GM23338 (cell line): ENCODE results near the gene PLEKHG4B. TPM values are rescaled to one million over a fixed set of nuclear protein-coding genes. Genes with fewer than 3 reads are reported as not detected.
A peak's percentile ranks its signal among the peaks of the same experiment; 100 is the strongest.

ENCODE experiments used
- ATAC-seq: fragments of 200-7000 bp; cut with Tn5 transposase; 3 replicates; pipeline ENCODE4 v1.9.1; 2020
- DNase-seq: peaks from one replicate; pipeline ENCODE4 v3.0.0-alpha.2; 2015; ENCODE audit warnings: low spot score
- H2AFZ ChIP-seq: fragments of 200-600 bp; sonication (generic); 2 replicates; pipeline ENCODE4 v1.8.0; 2016; ENCODE audit warnings: antibody characterized with exemption, mild to moderate bottlenecking, moderate library complexity
- H3F3A ChIP-seq: fragments of 200-600 bp; sonication (generic); replicated peaks from 2 replicates; pipeline ENCODE4 v1.8.0; 2017; ENCODE audit warnings: antibody characterized with exemption, mixed run types, low read depth
- H3K27ac ChIP-seq: fragments of 200-600 bp; sonication (generic); 2 replicates; pipeline ENCODE4 v1.6.1; 2016; ENCODE audit warnings: low read depth
- H3K27me3 ChIP-seq: fragments of 200-600 bp; sonication (generic); 2 replicates; pipeline ENCODE4 v1.8.0; 2016; ENCODE audit warnings: mild to moderate bottlenecking, mixed run types, moderate library complexity; ENCODE audit not compliant: insufficient read depth
- H3K36me3 ChIP-seq: fragments of 200-600 bp; sonication (generic); 2 replicates; pipeline ENCODE4 v1.8.0; 2016; ENCODE audit warnings: mild to moderate bottlenecking; ENCODE audit not compliant: insufficient read depth
- H3K4me1 ChIP-seq: fragments of 200-600 bp; sonication (generic); 2 replicates; pipeline ENCODE4 v1.8.0; 2016; ENCODE audit warnings: mild to moderate bottlenecking, moderate library complexity; ENCODE audit not compliant: insufficient read depth
- H3K4me2 ChIP-seq: fragments of 200-600 bp; sonication (generic); 2 replicates; pipeline ENCODE4 v1.7.1; 2017; ENCODE audit warnings: mixed run types
- H3K4me3 ChIP-seq: fragments of 200-600 bp; sonication (generic); 2 replicates; pipeline ENCODE4 v1.6.1; 2016; ENCODE audit warnings: mixed run types
- H3K79me2 ChIP-seq: fragments of 200-600 bp; sonication (generic); replicated peaks from 2 replicates; pipeline ENCODE4 v1.8.0; 2017; ENCODE audit warnings: mild to moderate bottlenecking; ENCODE audit not compliant: insufficient read depth
- H3K9me2 ChIP-seq: fragments of 200-600 bp; sonication (generic); 2 replicates; pipeline ENCODE4 v1.8.0; 2017; ENCODE audit not compliant: insufficient read depth
- H4K20me1 ChIP-seq: fragments of 200-600 bp; sonication (generic); replicated peaks from 2 replicates; pipeline ENCODE4 v1.8.0; 2017; ENCODE audit warnings: mild to moderate bottlenecking; ENCODE audit not compliant: insufficient read depth
- H3K27ac Mint-ChIP-seq: 2 replicates; pipeline ENCODE4 v1.8.0; 2020; ENCODE audit warnings: inconsistent platforms, mild to moderate bottlenecking, moderate library complexity, mixed read lengths
- H3K27me3 Mint-ChIP-seq: 3 replicates; pipeline ENCODE4 v1.8.0; 2022; ENCODE audit warnings: low read depth, mild to moderate bottlenecking, moderate library complexity, mixed read lengths, inconsistent platforms; ENCODE audit not compliant: insufficient read depth, poor library complexity
- H3K36me3 Mint-ChIP-seq: 3 replicates; pipeline ENCODE4 v1.8.0; 2021; ENCODE audit warnings: low read depth, mild to moderate bottlenecking, inconsistent platforms, moderate library complexity, mixed read lengths
- H3K4me1 Mint-ChIP-seq: 3 replicates; pipeline ENCODE4 v1.8.0; 2020; ENCODE audit warnings: mild to moderate bottlenecking, inconsistent platforms, mixed read lengths
- H3K4me3 Mint-ChIP-seq: 3 replicates; pipeline ENCODE4 v1.8.0; 2021; ENCODE audit warnings: moderate library complexity, mild to moderate bottlenecking, inconsistent platforms, mixed read lengths
- H3K9me3 Mint-ChIP-seq: 3 replicates; pipeline ENCODE4 v1.8.0; 2020; ENCODE audit warnings: moderate library complexity, mild to moderate bottlenecking, inconsistent platforms, mixed read lengths
- EZH2 ChIP-seq: fragments of 200-600 bp; sonication (generic); IDR thresholded peaks from one replicate; pipeline ENCODE4 v1.8.0; 2017; ENCODE audit warnings: antibody characterized with exemption, mild to moderate bottlenecking, low read depth; ENCODE audit not compliant: unreplicated experiment
- JUNB ChIP-seq: IDR thresholded peaks from one replicate; pipeline ENCODE4 v1.6.1; 2016; ENCODE audit warnings: antibody characterized with exemption; ENCODE audit not compliant: unreplicated experiment
- NANOG ChIP-seq: IDR thresholded peaks from 2 replicates; pipeline ENCODE4 v1.6.1; 2016; ENCODE audit warnings: antibody characterized with exemption, borderline replicate concordance
- POLR2AphosphoS5 ChIP-seq: IDR thresholded peaks from 2 replicates; pipeline ENCODE4 v1.6.1; 2016; ENCODE audit warnings: antibody characterized with exemption, low read depth
- REST ChIP-seq: IDR thresholded peaks from one replicate; pipeline ENCODE4 v1.6.1; 2018; ENCODE audit warnings: antibody characterized with exemption; ENCODE audit not compliant: unreplicated experiment
- STAT1 ChIP-seq: IDR thresholded peaks from one replicate; pipeline ENCODE4 v1.6.1; 2016; ENCODE audit warnings: antibody characterized with exemption; ENCODE audit not compliant: unreplicated experiment
- ZNF462 ChIP-seq: fragments of 250-450 bp; sonication (Bioruptor Pico); IDR thresholded peaks from 2 replicates; pipeline ENCODE4 v1.5.0; 2020; ENCODE audit warnings: mild to moderate bottlenecking, moderate library complexity
- long read RNA-seq: library from polyadenylated mRNA; unstranded; transcript quantifications from one replicate; pipeline ENCODE4 v2.0.0, GENCODE V29; 2020; ENCODE audit not compliant: unreplicated experiment
- polyA plus RNA-seq: library from polyadenylated mRNA; unstranded; fragments of >200 nt; fragmentation: Nextera tagmentation; extraction: Ambion mirVana; gene quantifications from 2 replicates; pipeline ENCODE4 v1.2.1, GENCODE V29; 2016
- total RNA-seq: library from RNA; depleted of rRNA; stranded (reverse); fragments of >200 nt; shearing (Covaris generic); gene quantifications from 2 replicates; pipeline ENCODE4 v1.2.3, GENCODE V29; 2014; rRNA removed

PLEKHG4B gene
- total RNA-seq (43.7 and 54.8 TPM in 2 replicates), polyA plus RNA-seq (33.5 and 34.2 TPM in 2 replicates)
- long read RNA-seq, partial matches to known transcripts: 3 of 13 reads
- long read RNA-seq, other reads (novel, unspliced or antisense): 9 of 13 reads

GRCh38 chr5:91556-92263, at the start of gene PLEKHG4B:
PLEKHG4B (plus strand) TSS chr5:92168; CDS start chr5:92232, 64 bp downstream.
- Histone ChIP-seq H3K4me1 (peaks cover 36% of the 10 kb centered on the region), H3K36me3 (no peaks in the 10 kb centered on the region), H2AFZ (peak within 1 kb of the TSS; percentile 76), H3K27me3 (no peaks in the 10 kb centered on the region), H3K27ac (peak within 1 kb of the TSS; percentile 92), H3K9me2 (no peaks in the 10 kb centered on the region), H3K79me2 (peaks cover 38% of the 10 kb centered on the region), H3K4me3 (peak within 1 kb of the TSS; percentile 79), H3F3A (peaks cover 8% of the 10 kb centered on the region), H3K4me2 (peak within 1 kb of the TSS; percentile 95), H4K20me1 (peaks cover 13% of the 10 kb centered on the region)
- H3K4me1 Mint-ChIP-seq: peaks cover 60% of the 10 kb centered on the region
- TF ChIP-seq REST (peak; percentile 29), STAT1 (no peak), POLR2AphosphoS5 (peak; percentile 74), ZNF462 (CRISPR knock-in tag) (no peak), NANOG (no peak), EZH2 (no peak), JUNB (no peak)
- ATAC-seq (peak; percentile 89), DNase-seq (peak; percentile 95)
- H3K27me3 Mint-ChIP-seq: peaks cover 8% of the 10 kb centered on the region
- H3K4me3 Mint-ChIP-seq: peak within 1 kb of the TSS; percentile 87
- no peaks in the 10 kb centered on the region for H3K9me3 Mint-ChIP-seq
- H3K36me3 Mint-ChIP-seq: peaks cover 20% of the 10 kb centered on the region
- peak within 1 kb of the TSS; percentile 95 for H3K27ac Mint-ChIP-seq
